ENCODE results near the gene INHA.

GRCh38 chr2:219624565-219624964, 52.5 kb downstream of the INHA start:
- no peak for TF ChIP-seq CTCF (IDR thresholded peaks at IDR 0.05; ENCODE audit: insufficient read depth, low read depth, low read length)
- TF ChIP-seq EZH2 (IDR thresholded peaks at IDR 0.05; ENCODE audit: insufficient read depth, low read length) = no peak

Measured in astrocyte (in vitro differentiated cells and primary cell).